HG02973 (cell line): ENCODE results near the gene TMBIM4.

ENCODE experiments used
- ATAC-seq: cut with Tn5 transposase; IDR thresholded peaks from one replicate; pipeline ENCODE4 v1.9.1; 2021; ENCODE audit warnings: moderate library complexity; ENCODE audit not compliant: unreplicated experiment

TMBIM4 gene

DNA sequence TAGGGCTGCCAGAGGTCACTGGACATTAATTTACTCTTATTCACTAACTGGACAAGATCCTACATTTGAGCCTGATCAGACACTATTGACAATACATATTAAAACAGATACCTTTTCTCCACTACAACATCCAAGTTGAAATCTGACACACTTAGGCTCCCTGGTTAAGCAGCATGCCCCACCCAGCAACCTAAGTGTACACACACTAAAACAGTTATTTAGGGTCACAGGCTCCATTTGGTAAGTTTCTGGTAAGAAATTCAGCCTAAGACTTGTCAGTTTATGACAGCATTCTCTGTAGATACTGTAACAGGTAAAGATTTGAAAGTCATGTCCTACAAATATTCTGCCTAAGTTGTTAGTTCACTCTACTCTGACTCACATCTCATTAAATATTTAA lies 27.0 kb downstream of the TMBIM4 start:
- no peak for ATAC-seq

DNA sequence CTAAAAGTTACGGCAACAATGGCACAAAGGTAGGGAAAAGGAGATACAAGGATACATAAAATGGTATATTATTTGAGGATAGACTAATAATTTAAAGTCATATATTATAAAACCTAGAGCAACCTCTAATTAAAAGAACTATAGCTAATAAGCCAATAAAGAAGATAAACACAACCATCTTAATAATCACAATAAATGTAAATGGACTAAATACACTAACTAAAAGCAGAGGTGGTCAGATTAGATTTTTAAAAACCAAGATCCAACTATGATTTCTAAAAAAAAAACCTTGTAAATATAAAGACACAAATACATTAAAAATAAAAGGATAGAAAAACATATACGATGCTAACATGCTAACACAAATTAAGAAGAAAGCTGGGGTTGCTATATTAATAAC lies 28.5 kb downstream of the TMBIM4 start:
- ATAC-seq: no peak

DNA sequence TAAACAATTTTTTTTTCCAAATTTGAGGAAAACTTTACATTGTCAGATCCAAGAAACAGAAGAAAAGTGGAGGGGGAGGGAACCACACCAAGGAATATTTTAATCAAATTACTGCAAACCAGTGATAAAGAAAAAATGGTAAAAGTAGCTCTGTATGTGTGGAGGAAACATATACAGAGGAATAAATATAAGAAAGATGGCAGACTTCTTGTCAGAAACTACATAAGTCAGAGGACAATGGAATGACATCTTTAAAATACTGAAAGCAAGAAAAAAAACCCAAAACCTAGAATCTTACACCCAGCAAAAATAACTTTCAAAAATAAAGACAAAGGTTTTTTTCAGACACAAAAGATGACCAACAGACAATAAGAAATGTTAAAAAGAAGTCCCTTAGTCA lies 29.1 kb downstream of the TMBIM4 start:
- ATAC-seq: no peak

DNA sequence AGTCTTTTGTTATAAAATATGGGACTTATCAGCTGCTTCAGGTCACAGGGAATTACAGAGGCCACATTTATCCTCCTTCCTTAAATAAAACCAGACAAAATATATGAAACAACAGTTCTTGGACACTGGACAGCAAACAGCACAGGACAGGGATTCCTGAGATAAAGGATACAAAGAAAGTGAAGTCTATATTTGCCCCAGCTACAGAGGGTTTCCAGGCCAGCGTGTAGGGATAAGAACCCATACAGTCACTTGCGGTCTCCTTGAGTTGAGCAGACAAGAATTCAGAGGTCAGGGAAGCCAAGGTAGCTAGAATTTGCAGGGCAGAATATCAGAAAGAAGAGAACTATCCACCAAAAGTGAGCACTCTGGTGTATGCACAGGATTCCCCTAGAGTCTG lies 30.5 kb downstream of the TMBIM4 start:
- ATAC-seq: no peak

DNA sequence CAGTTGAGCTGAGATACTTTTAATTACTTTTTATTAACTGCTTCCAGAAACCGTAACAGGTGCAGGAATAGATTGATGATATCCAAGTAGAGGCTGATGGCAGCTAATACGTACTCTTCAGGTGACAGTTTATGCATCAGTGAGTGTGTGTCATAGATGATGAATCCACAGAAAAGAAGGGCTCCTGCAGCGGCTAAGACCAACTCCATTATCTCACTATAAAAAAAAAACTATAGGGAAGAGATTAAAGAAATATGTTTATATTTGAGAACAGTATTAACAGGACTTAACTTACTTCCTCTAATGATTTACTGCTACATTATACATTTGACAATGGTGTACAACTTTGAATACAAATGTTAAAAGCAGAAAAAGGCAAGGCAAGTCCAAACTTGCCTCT lies 31.9 kb downstream of the TMBIM4 start:
- no peak for ATAC-seq

DNA sequence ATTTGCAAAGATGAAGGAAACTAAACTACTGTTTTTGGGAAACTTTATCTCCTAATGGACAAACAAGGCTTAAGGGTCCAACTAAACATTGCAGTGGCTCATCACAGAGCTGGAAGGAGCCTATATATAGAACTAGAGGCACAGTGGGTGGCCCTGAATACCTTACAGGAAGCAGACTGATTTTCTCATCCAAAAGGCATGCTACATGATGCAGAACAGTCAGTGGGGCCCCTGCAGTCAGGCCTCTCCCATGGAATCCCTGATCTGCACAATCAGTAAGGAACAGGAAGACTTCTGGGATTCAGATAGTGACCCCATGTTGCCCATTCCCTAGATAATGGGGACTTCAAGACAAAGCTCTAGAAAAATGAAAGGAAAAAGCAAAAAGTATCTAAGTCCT lies 37.4 kb downstream of the TMBIM4 start:
- no peak for ATAC-seq

DNA sequence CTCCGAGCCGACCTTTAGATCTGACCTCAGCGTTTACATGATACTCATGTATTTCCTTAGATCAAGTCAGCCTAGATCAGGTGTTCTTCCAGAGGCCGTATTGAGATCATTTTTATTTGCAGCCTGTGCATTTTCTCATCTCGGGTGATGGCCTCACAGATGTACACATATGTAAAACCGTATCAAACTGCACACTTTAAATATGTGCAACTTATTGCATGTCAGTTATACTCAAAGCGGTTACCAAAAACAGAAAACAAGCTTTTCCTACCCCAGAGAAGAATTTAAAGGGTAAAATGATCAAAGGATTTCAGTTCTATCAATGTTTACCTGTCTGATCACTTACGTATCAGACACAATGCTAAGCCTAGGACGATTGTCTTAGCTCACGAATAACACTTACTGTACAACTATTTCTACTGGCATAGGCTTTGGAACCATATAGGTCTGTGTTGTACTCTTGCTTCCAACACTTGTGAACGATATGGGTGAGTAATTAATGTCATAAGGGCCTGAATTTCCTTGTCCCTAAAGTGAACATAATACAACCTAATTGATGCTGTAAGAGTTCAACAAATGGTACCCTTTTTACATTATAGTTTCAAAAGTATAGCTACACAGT lies 38.6 kb downstream of the TMBIM4 start:
- ATAC-seq: no peak

DNA sequence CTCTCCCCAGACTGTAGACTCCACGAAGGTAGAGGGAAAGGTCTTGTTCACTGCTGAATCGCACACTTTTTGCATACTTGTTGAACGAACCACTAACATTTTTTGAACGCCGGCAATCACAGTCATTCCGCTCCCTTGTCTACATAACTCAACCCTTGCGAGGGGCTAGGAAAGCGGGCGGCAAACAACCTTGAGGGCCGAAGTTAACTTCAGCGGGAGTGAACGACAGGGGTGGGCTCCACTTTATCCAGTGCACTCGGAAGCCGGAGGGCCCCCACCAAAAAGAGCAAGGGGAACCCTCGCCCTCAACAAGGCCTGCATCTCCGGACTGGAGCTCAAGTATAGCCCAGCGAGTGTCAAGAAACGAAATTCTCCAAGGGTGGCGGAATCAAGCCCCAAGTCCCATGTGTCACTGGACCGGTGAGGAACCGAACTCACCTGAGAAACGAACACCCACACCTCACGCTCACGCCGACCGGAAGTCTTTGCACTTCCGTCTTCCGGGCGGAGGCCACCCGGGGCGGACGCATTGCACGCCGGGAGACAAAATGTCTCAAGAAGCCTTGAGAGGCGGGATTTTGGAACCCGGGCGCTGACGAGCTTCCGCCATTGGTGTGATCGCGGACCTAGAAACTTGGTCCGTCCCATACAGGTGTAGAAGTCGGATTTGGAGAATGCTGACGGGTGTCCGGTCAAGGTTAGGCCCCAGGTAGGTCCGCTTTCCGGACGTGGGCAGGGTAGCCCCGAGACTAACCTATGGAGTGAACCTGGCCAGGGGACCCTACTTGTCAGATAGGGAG lies 39.3 kb downstream of the TMBIM4 start, which contains the start of gene LLPH:
TSS of gene LLPH (minus strand) at position 484 of the 800 bp plus-strand sequence. CDS start 1,644 bp downstream, outside the sequence.
- ATAC-seq: peak; percentile 97

DNA sequence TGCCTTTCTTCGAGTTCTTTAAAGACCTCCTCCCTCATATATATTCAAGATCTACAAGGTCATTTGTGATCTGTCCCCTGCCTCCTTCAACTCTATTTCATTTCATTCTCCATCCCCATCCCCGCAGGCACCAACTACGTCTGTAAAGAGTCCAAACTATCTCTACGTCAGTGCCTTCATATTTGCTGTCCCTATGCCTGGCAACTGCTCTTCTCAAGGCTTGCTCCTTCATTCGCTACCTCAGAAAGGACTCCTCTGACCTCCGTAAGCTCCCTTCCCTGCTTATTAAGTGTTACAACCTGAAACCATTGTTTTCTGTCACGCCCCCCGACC lies 39.9 kb downstream of the TMBIM4 start:
- ATAC-seq: peak; percentile 15

DNA sequence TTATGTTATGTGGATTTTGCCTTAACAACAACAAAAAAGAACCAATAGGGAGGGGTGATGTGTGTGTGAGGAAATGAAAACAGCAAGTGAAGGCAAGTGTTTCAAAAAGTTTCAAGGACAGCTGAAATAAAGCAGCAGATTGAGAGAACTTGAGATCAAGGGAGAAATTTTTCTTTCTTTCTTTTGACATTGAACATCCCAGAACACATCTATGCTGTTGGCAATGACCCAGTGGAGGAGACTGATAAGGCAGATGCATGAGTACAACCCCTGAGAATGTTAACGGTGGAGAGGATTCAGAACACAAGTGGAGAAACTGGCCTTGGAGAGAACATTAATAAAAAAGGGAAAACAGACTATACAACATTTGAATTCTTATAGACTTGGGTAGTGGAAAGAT lies 42.1 kb downstream of the TMBIM4 start:
- no peak for ATAC-seq

DNA sequence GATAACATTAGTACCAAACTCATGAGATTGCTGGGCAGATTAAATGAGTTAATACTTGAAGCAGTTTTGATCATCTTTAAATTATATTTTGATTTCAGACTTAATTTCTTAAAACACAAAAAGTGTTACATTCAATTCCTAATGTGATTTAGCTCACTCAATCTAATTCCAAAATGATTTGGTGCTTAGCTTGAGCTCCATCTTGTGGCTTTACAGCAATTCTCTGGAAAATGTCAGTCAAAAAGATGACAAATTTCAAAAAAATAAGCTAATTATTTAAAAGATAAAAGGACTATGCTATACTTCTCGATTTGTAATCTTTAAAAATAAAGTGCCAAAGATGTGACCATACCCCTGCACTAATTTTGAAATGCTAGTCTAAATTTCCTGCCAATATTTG lies 49.3 kb downstream of the TMBIM4 start:
- no peak for ATAC-seq

DNA sequence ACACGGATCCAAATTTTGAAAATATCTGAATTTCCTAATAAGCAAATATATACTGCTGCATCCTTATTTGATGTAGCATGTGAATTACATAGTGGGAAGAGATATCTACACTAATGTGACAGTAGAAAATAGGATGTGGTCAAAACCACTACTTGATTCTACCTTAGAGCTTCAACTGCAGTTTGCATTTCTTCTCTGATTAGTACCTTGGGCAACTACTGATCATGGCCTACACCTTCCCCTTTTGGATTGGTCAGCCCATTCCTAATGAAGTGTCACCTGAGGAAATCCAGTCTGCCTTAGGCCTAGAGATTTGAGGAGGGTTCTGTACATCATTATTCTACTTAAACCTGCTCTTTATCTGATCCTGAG lies 49.9 kb downstream of the TMBIM4 start:
- ATAC-seq: no peak

DNA sequence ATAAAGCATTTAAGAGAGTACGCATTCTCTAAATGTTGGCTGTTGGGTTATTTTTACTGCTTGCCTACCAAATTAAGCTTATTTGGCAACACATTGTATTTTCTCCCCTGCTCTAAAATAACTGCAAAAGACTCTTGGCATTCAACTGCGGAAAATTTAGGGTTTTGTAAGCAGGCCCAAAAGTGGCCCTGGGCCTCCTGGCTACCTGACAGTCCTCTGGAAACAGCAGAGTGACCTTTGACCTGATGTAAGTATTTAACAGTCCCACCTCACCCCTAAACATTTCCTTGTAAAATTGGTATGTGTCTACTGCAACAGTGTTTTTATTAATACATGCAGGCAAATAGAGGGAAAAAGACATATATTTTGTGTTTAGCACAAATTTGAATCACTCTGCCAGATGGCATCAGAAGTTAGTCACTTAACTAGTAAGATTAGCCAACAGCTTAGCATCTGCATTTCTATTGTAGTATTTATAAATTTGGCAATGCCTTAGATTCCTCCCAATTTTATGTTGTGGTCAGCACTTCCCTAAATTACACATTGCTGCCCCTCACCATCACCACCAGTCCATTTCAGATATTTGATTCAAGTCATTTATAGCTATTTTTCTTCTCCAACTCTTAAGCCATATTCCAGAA lies 50.4 kb downstream of the TMBIM4 start:
- ATAC-seq: no peak

DNA sequence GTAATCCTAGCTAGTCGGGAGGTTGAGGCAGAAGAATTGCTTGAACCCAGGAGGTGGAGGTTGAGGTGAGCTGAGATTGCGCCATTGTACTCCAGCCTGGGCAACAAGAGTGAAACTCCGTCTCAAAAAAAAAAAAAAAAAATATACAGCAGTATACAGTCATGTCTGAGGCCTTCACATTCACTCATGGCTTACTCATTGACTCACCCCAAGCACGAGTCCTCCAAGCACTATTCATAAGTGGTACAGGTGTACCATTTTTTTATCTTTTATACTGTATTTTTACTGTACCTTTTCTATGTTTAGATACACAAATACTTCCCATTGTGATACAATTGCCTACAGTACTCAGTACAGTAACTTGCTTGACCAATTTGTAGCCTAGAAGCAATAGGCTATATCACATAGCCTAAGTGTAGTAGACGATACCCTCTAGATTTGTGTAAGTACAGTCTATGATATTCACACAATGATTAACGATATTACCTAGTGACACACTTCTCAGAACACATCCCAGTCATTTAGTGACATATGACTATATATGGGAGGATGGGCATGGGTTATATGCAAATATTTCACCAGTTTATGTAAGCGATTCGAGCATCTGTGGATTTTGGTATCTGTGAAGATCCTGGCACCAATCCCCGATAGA lies 51.4 kb downstream of the TMBIM4 start:
- peak; percentile 66 for ATAC-seq

DNA sequence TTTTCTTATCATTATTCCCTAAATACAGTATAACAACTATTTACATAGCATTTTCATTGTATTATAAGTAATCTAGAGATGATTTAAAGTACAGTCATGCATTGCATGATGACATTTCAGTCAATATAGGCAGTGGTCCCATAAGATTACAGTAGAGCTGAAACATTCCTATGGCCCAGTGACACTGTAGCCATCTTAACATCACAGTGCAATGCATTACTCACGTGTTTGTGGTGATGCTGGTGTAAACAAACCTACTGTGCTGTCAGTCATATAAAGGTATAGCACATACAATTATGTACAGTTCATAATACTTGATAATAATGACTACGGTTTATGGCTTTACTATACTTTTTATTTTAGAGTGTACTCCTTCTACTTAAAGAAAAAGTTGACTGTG lies 52.6 kb downstream of the TMBIM4 start:
- ATAC-seq: no peak

DNA sequence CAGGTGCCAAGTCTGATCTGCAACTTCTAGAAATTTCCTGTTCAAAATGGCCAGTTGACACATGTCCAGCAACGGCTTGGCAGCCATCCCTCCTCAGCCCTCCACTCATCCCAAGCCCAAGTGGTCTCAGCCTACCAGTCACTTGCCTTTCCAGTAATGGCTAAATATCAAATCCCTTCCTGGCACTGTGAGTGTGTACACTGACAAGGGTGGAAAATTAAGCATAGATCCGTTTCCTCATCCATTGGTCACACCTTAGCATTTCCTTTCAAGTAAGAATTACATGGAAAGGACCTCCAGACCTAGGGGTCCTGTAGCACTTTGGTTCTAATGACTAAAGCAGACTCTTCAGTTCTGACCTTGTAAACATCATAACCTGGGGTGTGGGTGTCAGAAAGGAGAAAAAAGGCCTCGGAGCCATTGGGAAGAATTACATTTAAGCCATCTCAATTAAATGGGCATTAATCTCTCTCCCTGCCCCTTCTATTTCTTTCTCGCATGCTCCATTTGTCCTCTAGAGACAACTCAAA lies 54.7 kb downstream of the TMBIM4 start:
- ATAC-seq: no peak

DNA sequence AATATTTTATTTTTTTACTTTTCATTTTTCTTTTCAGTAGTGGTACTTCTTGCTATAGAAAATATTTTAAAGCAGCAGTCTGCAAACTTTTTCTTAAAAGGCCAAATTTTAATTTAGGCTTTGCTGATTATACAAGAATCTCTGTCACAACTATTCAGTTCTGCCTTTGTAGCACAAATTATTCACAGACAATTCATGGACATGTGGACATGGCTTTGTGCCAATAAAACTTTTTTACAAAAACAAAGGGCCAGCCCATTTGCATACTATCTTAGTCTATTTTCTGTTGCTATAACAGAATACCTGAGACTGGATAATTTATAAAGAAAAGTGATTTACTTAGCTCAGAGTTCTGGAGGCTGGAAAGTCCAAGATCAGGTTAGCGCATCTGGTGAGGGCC lies 56.3 kb downstream of the TMBIM4 start:
- no peak for ATAC-seq

DNA sequence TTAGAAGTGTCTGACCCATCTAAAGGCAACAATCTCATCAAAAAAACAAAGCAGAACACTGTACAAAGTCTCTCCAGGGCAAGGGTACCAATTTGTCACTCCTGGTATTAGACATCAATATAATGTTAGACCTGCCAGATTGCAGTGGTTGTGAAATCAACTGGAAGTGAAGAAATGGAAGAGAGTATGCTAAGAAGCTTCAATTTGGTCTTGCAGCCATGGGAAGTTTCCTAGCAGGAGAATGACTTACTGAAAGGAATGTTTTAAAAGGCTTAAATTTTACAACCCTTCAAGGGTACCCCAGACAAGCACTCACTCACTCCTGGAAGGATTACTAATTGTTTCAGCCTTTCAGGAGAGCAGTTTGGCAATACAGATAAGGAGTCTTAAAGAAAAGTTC lies 58.2 kb downstream of the TMBIM4 start:
- ATAC-seq: no peak

DNA sequence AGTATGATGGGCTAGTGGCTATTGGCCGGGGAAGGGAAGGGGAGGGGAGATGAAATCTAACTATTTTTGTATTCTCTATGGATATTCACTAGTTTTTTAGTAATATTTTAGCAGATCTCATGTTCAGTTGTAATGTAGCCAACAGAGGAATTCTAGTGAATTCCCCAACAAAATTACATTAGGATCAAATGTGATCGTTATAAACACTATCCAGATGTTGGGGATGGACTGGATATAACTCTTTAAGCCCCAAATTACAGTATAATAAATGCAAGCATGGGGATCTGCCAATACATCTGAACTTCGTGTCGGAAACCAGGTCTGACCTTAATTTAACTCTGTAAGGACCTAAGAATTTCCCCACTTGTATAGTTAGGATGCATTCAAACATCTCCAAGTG lies 60.7 kb downstream of the TMBIM4 start:
- no peak for ATAC-seq

DNA sequence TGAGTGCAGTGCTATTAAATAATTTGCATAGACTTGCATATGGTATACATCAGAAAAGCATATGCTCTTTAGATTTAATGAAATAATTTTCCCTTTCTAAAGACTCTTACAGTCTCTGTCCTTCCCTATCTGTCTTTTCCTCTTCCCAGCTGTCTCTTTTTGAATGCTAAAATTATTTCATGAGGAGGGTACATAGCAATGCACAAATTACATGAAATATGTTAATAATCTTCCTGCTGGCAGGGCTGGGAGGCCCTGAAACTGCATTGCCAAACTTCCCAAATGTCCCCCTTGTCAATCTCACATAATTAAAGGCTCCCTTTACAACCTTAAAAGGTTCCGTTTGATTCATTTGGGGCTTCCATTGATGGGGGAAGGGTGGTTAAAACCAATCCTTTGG lies 61.4 kb downstream of the TMBIM4 start:
- ATAC-seq: no peak

DNA sequence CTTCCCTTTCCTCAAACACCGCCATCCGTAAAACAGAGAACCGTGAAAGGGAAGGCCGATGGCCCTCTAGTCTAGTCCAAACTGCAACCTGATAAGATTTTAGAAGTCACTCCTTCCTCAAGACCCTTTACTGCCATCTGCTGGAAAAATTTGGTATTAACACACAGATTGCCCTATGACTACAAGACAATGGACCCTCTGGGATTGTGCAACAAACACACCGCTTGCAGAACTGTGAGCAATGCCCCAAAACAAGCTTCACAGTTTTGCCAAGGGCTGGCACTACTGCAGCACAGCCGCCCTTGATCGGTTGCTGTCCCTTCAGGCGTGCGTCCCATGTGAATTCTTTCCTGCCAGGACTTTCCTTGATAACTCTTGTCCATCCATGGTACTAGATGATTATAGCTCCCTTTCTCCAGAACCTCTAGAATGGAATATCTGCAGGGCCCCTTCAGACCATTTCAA lies 62.3 kb downstream of the TMBIM4 start:
- ATAC-seq: peak; percentile 93
